CD4-positive, CD25-positive, alpha-beta regulatory T cell (primary cell): Measurements from ENCODE around the gene RIC8B. TPM values are rescaled to one million over a fixed set of nuclear protein-coding genes. Genes with fewer than 3 reads are reported as not detected.

Source experiments
- ATAC-seq, 2 donors: fragments of 150-1000 bp; cut with Tn5 transposase; one replicate each; pipeline ENCODE4 v1.10.0; 2021; ENCODE audit warnings: low read depth in 2 of 2, moderate number of reproducible peaks in 2 of 2, moderate library complexity in 1 of 2
- DNase-seq, 3 donors: peaks; one replicate each; pipeline versions ENCODE4 v3.0.0 to v3.0.0-alpha.2; 2012 to 2022; ENCODE audit warnings: mixed read lengths in 1 of 3
- H3K27ac ChIP-seq: one replicate; pipeline ENCODE4 v1.7.0; 2013; ENCODE audit warnings: mild to moderate bottlenecking, low read length; ENCODE audit not compliant: insufficient read depth, poor library complexity, severe bottlenecking
- H3K27me3 ChIP-seq: one replicate; pipeline ENCODE4 v1.7.0; 2013; ENCODE audit warnings: low read length; ENCODE audit not compliant: control insufficient read depth, insufficient read depth
- H3K36me3 ChIP-seq: one replicate; pipeline ENCODE4 v1.7.0; 2013; ENCODE audit warnings: mild to moderate bottlenecking, low read length, moderate library complexity; ENCODE audit not compliant: control insufficient read depth, insufficient read depth
- H3K4me1 ChIP-seq: 2 replicates; pipeline ENCODE4 v1.7.0; 2013; ENCODE audit warnings: mild to moderate bottlenecking, low read length; ENCODE audit not compliant: insufficient read depth, control insufficient read depth, poor library complexity, severe bottlenecking
- H3K4me3 ChIP-seq: one replicate; pipeline ENCODE4 v1.7.0; 2013; ENCODE audit warnings: low read depth, mild to moderate bottlenecking, low read length, moderate library complexity
- H3K9me3 ChIP-seq, 2 experiments: 1 replicate in 1 of 2; 2 replicates in 1 of 2; pipeline ENCODE4 v1.7.0; 2013; ENCODE audit warnings: low read length in 2 of 2, mild to moderate bottlenecking in 1 of 2, moderate library complexity in 1 of 2; ENCODE audit not compliant: control insufficient read depth in 2 of 2
- H3K27ac Mint-ChIP-seq, 3 donors: one replicate each; pipeline ENCODE4 v1.8.0; 2020 to 2022; ENCODE audit warnings: mild to moderate bottlenecking in 3 of 3, mixed read lengths in 3 of 3, moderate library complexity in 2 of 3
- H3K27me3 Mint-ChIP-seq: one replicate; pipeline ENCODE4 v1.8.0; 2022; ENCODE audit warnings: mild to moderate bottlenecking, mixed read lengths
- H3K36me3 Mint-ChIP-seq: one replicate; pipeline ENCODE4 v1.8.0; 2020; ENCODE audit warnings: mixed read lengths
- H3K4me1 Mint-ChIP-seq, 4 donors: one replicate each; pipeline ENCODE4 v1.8.0; 2020 to 2022; ENCODE audit warnings: mixed read lengths in 4 of 4, mild to moderate bottlenecking in 1 of 4
- H3K4me3 Mint-ChIP-seq, 4 donors: one replicate each; pipeline ENCODE4 v1.8.0; 2020 to 2022; ENCODE audit warnings: mild to moderate bottlenecking in 4 of 4, mixed read lengths in 4 of 4, moderate library complexity in 3 of 4
- H3K9me3 Mint-ChIP-seq, 7 donors: one replicate each; pipeline ENCODE4 v1.8.0; 2020 to 2022; ENCODE audit warnings: mixed read lengths in 7 of 7, mild to moderate bottlenecking in 3 of 7, moderate library complexity in 2 of 7
- polyA plus RNA-seq, 4 donors: library from polyadenylated mRNA; unstranded; fragments of 300-500 nt; fragmentation: Illumina TruSeq; gene quantifications; one replicate each; pipeline ENCODE4 v1.2.3, GENCODE V29; 2021
- total RNA-seq: library from RNA; stranded (reverse); gene quantifications from one replicate; pipeline ENCODE4 v1.2.3, GENCODE V29; 2022

The RIC8B gene
- total and polyA plus RNA-seq, 5 donors from 2014 or later = 5.2 to 16.0 (median 5.5) TPM

DNA sequence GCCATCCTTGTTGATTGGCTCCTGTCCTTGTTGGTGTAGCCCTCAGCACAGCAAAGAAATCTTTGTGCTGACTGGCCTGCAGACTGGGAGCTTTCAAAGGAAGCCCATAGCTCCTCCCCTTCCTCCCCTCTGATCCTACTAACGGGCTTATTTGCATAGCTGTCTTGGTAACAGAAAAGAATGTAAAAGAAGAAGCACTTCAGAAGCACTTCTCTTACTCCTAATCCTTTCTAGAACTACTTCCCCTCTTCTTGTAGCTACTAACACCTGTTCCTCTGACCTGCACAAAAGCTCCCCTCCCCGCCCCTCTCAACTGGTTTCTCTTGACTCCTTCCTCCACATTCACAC, 14.3 kb upstream of the RIC8B start:
- H3K36me3 Mint-ChIP-seq = no peaks in the 10 kb centered on the region
- H3K27ac ChIP-seq = peak overlapping the region; percentile 66

DNA sequence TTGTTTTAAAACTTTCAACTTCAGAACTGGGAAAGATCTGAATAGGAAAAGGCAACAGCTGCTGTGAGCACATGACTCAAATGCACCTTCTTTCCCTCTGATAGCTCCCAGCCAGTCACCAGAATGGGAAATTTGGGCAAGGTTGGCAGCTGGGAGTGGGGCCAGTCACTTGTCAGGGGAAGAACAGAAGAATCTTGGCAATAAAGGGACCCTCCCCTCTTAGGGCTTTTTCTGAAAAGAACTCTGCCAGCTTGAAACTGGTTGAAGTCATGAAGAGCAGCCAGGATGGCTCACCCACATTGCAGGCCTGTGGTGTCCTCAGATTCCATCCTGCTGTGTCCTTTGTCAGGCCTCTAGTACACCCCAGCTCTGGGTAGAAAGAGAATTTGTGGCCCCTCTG, 10.3 kb upstream of the RIC8B start:
- peaks cover 12% of the 10 kb centered on the region for H3K4me1 ChIP-seq
- H3K36me3 ChIP-seq = no peaks in the 10 kb centered on the region
- H3K4me3 ChIP-seq = no peak overlapping the region
- H3K9me3 Mint-ChIP-seq = no peaks in the 10 kb centered on the region
- peaks cover 9 to 36% (median 22%) of the 10 kb centered on the region in 4 donors for H3K4me1 Mint-ChIP-seq
- H3K27ac ChIP-seq = no peak overlapping the region
- no peaks in the 10 kb centered on the region for H3K36me3 Mint-ChIP-seq
- no peak overlapping the region for H3K27ac Mint-ChIP-seq
- H3K4me3 Mint-ChIP-seq = no peak overlapping the region
- ATAC-seq = no peak
- H3K27me3 ChIP-seq = no peaks in the 10 kb centered on the region
- DNase-seq = no peak
- no peaks in the 10 kb centered on the region for H3K27me3 Mint-ChIP-seq
- no peaks in the 10 kb centered on the region for H3K9me3 ChIP-seq

More for the DNA sequence above, 14.3 kb upstream of the RIC8B start:
- Histone ChIP-seq H3K36me3 (no peaks in the 10 kb centered on the region), H3K9me3 (no peaks in the 10 kb centered on the region), H3K4me1 (peaks cover 12% of the 10 kb centered on the region), H3K27me3 (no peaks in the 10 kb centered on the region), H3K4me3 (peak overlapping the region; percentile 65)
- H3K9me3 Mint-ChIP-seq = no peaks in the 10 kb centered on the region
- ATAC-seq = peak; percentile 89 to 92
- H3K27me3 Mint-ChIP-seq = no peaks in the 10 kb centered on the region
- DNase-seq = peak in 2 of 3 donors; percentile 37 to 89
- H3K4me3 Mint-ChIP-seq = peak overlapping the region; percentile 58 to 88 (median 73)
- peaks cover 12 to 29% (median 17%) of the 10 kb centered on the region in 4 donors for H3K4me1 Mint-ChIP-seq
- peak overlapping the region; percentile 90 to 95 (median 91) for H3K27ac Mint-ChIP-seq

DNA sequence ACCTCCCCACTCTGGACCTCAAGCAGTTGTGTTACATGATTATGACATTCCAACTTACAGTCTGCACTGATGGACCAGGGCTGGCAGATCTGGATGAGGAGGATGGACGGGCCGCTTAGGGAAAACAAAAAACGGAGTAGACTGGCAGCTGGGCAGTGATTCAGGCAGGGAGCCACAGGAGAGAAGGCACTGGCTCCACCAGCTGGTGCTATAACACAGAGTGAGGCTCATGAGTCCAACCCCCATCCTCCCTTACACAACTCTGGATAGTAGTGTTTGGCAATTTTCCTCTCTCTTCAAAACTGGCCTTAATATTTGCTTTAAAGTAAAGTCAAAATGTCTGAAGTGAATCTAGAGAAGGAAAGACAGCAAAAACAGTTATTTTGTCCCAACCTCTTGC, 9.7 kb upstream of the RIC8B start:
- no peaks in the 10 kb centered on the region for H3K27me3 Mint-ChIP-seq
- H3K9me3 Mint-ChIP-seq = no peaks in the 10 kb centered on the region
- H3K27ac Mint-ChIP-seq = no peak overlapping the region
- no peaks in the 10 kb centered on the region for H3K36me3 Mint-ChIP-seq
- H3K4me1 Mint-ChIP-seq = peaks cover 7 to 31% (median 18%) of the 10 kb centered on the region in 4 donors
- ATAC-seq (no peak), DNase-seq (no peak)
- Histone ChIP-seq H3K4me1 (peaks cover 10% of the 10 kb centered on the region), H3K27me3 (no peaks in the 10 kb centered on the region), H3K9me3 (no peaks in the 10 kb centered on the region), H3K27ac (no peak overlapping the region), H3K4me3 (no peak overlapping the region), H3K36me3 (no peaks in the 10 kb centered on the region)
- no peak overlapping the region for H3K4me3 Mint-ChIP-seq

DNA sequence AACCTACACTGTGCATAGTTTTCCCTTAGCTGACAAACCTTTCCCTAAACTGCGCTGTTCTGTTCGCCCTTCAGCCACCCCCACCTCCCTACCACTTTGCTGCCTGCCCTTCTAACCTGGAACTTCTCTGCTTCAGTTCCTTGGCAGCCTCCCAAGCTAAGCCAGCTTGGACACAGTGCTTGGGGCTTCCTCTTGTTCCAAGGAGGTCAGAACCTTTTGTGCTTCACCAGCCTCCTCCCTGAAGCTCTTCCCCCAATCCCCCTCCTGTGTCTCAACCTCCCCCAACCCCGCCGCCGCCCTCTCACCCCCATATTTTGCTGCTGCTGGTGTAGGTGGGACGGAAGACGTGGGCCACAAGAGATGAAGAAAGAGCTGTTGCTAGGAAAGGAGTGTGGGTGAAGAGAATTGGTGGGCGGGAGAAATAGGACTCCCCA, 8.1 kb upstream of the RIC8B start:
- no peaks in the 10 kb centered on the region for H3K27me3 Mint-ChIP-seq
- Histone ChIP-seq H3K36me3 (no peaks in the 10 kb centered on the region), H3K4me1 (no peaks in the 10 kb centered on the region), H3K4me3 (no peak overlapping the region), H3K27me3 (no peaks in the 10 kb centered on the region), H3K9me3 (no peaks in the 10 kb centered on the region), H3K27ac (no peak overlapping the region)
- H3K4me3 Mint-ChIP-seq = no peak overlapping the region
- peak overlapping the region in 1 of 3 donors; percentile 60 for H3K27ac Mint-ChIP-seq
- DNase-seq (no peak), ATAC-seq (no peak)
- H3K9me3 Mint-ChIP-seq = no peaks in the 10 kb centered on the region
- peaks cover 0 to 17% (median 5%) of the 10 kb centered on the region in 4 donors for H3K4me1 Mint-ChIP-seq
- H3K36me3 Mint-ChIP-seq = no peaks in the 10 kb centered on the region

DNA sequence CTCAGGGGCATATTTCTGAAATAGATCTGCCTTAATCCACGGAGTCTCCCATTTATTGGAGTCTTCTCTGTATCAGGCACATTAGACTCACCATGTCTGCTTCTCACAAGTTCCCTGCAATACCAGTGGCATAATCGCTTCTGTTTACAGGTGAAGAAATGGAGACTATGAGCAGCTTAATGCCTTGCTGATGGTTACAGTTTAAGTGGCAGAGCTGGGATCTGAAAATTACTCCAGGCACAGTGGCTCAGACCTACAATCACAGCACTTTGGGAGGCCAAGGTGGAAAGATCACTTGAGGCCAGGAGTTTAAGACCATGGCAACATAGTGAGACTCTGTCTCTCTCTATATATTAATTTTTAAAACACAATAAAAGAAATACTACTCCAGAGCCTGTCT, 7.3 kb upstream of the RIC8B start:
- H3K27me3 Mint-ChIP-seq = no peaks in the 10 kb centered on the region
- peak overlapping the region in 1 of 4 donors; percentile 29 for H3K4me3 Mint-ChIP-seq

DNA sequence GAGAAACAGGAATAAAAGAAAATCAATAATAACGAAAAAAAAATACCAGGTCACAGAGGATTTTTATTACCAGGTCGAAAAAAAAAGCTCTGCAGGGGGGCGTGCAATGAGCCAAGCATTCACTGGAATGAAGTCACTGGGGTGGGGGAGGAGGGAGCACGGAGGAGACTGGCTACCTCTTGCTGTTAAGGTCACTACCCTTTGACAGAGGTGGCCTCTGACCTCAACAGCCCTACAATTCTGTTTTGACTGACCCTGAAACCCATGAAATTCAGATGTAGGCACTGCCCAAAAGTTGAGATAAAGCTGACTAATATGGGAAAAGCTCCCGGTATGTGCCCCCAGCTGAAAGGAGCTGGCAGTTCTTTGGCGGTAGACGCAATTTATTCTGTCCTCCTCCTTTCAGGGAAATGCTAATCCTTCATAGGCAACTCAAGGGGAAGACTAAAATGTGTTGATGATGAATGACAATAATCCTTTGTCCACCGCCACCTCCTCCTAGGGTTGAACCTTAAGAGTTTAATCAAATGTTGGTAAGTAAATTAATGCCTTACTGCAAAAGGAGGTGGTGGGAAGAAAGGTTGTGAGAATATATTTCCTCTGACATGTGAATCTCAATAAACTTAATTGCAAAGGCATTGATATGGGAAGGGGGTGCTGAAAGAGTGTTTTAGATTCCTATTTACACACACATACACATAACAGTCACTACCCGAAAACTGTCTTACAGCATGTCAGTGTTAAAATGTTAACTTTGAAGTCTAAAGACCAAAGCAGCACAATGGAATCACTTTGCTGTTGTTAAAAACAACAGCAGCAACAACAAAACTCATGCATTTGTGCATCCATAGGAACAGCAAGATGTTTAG, 6.3 kb upstream of the RIC8B start:
- H3K27ac Mint-ChIP-seq = no peak overlapping the region
- peaks cover 0 to 17% (median 5%) of the 10 kb centered on the region in 4 donors for H3K4me1 Mint-ChIP-seq

More for the DNA sequence above, 7.3 kb upstream of the RIC8B start:
- no peak for ATAC-seq
- H3K27ac Mint-ChIP-seq = no peak overlapping the region
- no peak overlapping the region for H3K27ac ChIP-seq
- H3K9me3 ChIP-seq = no peaks in the 10 kb centered on the region
- H3K36me3 ChIP-seq = no peaks in the 10 kb centered on the region
- no peaks in the 10 kb centered on the region for H3K9me3 Mint-ChIP-seq
- no peak for DNase-seq
- H3K4me1 ChIP-seq = no peaks in the 10 kb centered on the region
- no peak overlapping the region for H3K4me3 ChIP-seq
- no peaks in the 10 kb centered on the region for H3K27me3 ChIP-seq
- peaks cover 0 to 17% (median 5%) of the 10 kb centered on the region in 4 donors for H3K4me1 Mint-ChIP-seq
- no peaks in the 10 kb centered on the region for H3K36me3 Mint-ChIP-seq

DNA sequence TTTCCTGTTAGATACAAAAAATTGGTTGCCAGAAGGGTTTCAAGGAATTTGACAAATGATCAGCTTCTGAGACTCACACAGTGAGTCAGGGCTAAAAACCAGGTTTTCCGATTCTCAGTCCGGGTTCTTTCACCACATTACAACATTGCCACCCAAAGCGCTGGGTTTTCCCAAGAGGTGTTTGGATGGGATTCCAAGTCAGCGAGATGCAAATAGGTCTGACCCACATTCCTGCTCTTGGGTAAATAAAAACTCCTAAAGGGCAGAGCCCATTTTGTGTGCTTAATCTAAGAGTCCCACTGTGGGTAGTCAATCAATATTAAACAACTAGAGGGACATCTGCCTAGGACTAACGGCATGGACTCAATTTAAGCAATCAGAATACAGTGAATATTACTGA, 5.4 kb upstream of the RIC8B start:
- H3K36me3 Mint-ChIP-seq = no peaks in the 10 kb centered on the region
- no peak overlapping the region for H3K27ac ChIP-seq
- no peaks in the 10 kb centered on the region for H3K9me3 Mint-ChIP-seq
- H3K4me3 Mint-ChIP-seq = no peak overlapping the region
- H3K4me1 Mint-ChIP-seq = peaks cover 0 to 25% (median 5%) of the 10 kb centered on the region in 4 donors
- ATAC-seq (no peak), DNase-seq (no peak)
- no peaks in the 10 kb centered on the region for H3K9me3 ChIP-seq
- no peak overlapping the region for H3K27ac Mint-ChIP-seq
- no peaks in the 10 kb centered on the region for H3K36me3 ChIP-seq
- peaks cover 6% of the 10 kb centered on the region for H3K4me1 ChIP-seq
- no peak overlapping the region for H3K4me3 ChIP-seq
- no peaks in the 10 kb centered on the region for H3K27me3 ChIP-seq
- no peaks in the 10 kb centered on the region for H3K27me3 Mint-ChIP-seq

More for the DNA sequence above, 6.3 kb upstream of the RIC8B start:
- Mint-ChIP-seq H3K4me3 (peak overlapping the region in 1 of 4 donors; percentile 12), H3K36me3 (no peaks in the 10 kb centered on the region), H3K27me3 (no peaks in the 10 kb centered on the region), H3K9me3 (no peaks in the 10 kb centered on the region)
- Histone ChIP-seq H3K27ac (no peak overlapping the region), H3K36me3 (no peaks in the 10 kb centered on the region), H3K9me3 (no peaks in the 10 kb centered on the region), H3K4me1 (no peaks in the 10 kb centered on the region), H3K27me3 (no peaks in the 10 kb centered on the region), H3K4me3 (no peak overlapping the region)
- DNase-seq (no peak), ATAC-seq (no peak)

DNA sequence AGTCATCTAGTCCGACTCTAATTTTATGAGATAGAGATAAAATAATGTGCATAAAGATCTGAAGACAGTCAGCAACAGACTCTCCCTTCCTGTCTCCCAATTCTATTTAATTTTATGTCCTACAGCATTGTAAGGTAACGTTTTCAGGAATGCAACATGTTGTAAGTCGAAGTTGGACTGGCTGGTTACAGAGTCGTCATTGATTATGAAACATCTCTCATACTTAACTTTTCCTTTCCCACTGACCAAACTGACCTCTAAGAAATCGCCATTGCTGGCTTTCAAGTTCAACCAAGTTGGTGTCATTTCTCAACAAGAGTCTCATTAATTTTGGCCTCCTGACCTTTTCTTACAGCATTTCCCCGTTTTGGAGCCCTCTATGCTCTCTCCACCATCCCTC, 4.9 kb upstream of the RIC8B start:
- Mint-ChIP-seq H3K36me3 (no peaks in the 10 kb centered on the region), H3K27ac (no peak overlapping the region), H3K27me3 (no peaks in the 10 kb centered on the region), H3K4me3 (no peak overlapping the region), H3K9me3 (no peaks in the 10 kb centered on the region), H3K4me1 (peaks cover 0 to 28% (median 5%) of the 10 kb centered on the region in 4 donors)
- ATAC-seq (no peak), DNase-seq (no peak)
- Histone ChIP-seq H3K4me3 (no peak overlapping the region), H3K9me3 (no peaks in the 10 kb centered on the region), H3K27me3 (no peaks in the 10 kb centered on the region), H3K36me3 (no peaks in the 10 kb centered on the region), H3K27ac (no peak overlapping the region), H3K4me1 (peaks cover 11% of the 10 kb centered on the region)
